Activated CD8-positive, alpha-beta memory T cell treated with anti-CD3 and anti-CD28 coated beads for 48 hours (primary cell): ENCODE measurements around the gene APC.

Experiments
- DNase-seq, 3 experiments: peaks; one replicate each; pipeline ENCODE4 v3.0.0-alpha.2; 2020; ENCODE audit warnings: low read depth in 2 of 3, low spot score in 2 of 3

APC gene

GRCh38 chr5:112784726-112785125, 47.0 kb downstream of the APC start:
- DNase-seq, result no peak

GRCh38 chr5:112787261-112787660, 49.6 kb downstream of the APC start:
- DNase-seq, result no peak

GRCh38 chr5:112787896-112788295, 50.2 kb downstream of the APC start:
- DNase-seq, result no peak

- DNase-seq, result no peak
Measured at GRCh38 chr5:112793201-112793600, 55.5 kb downstream of the APC start.

GRCh38 chr5:112794410-112794809, 56.7 kb downstream of the APC start:
- no peak for DNase-seq

GRCh38 chr5:112795342-112795741, 57.7 kb downstream of the APC start:
- no peak for DNase-seq

- no peak for DNase-seq
Measured at GRCh38 chr5:112795944-112796678, 58.4 kb downstream of the APC start.

- no peak for DNase-seq
Measured at GRCh38 chr5:112799661-112800060, 62.0 kb downstream of the APC start.

- DNase-seq, result no peak
Measured at GRCh38 chr5:112800891-112801290, 63.2 kb downstream of the APC start.

- no peak for DNase-seq
Measured at GRCh38 chr5:112811023-112811422, 73.3 kb downstream of the APC start.

GRCh38 chr5:112812549-112812948, 74.9 kb downstream of the APC start:
- DNase-seq, result no peak

GRCh38 chr5:112820246-112820645, 82.6 kb downstream of the APC start:
- no peak for DNase-seq

- no peak for DNase-seq
Measured at GRCh38 chr5:112822456-112822855, 84.8 kb downstream of the APC start.

- no peak for DNase-seq
Measured at GRCh38 chr5:112823181-112823580, 85.5 kb downstream of the APC start.

GRCh38 chr5:112823656-112824055, 86.0 kb downstream of the APC start:
- no peak for DNase-seq

GRCh38 chr5:112824197-112824596, 86.5 kb downstream of the APC start:
- no peak for DNase-seq

GRCh38 chr5:112830378-112830777, 92.7 kb downstream of the APC start:
- no peak for DNase-seq

GRCh38 chr5:112833971-112834370, 96.3 kb downstream of the APC start:
- DNase-seq, result no peak

GRCh38 chr5:112844489-112844888, 106.8 kb downstream of the APC start:
- no peak for DNase-seq

- no peak for DNase-seq
Measured at GRCh38 chr5:112846556-112846955, 108.9 kb downstream of the APC start.

- DNase-seq, result no peak
Measured at GRCh38 chr5:112847306-112847705, 109.6 kb downstream of the APC start.

GRCh38 chr5:112848116-112848811, 110.6 kb downstream of the APC start:
- DNase-seq, result no peak

- DNase-seq, result no peak
Measured at GRCh38 chr5:112849912-112850311, 112.2 kb downstream of the APC start.
